GM18502 (cell line): Measurements from ENCODE around the gene NECAP2.
A peak's percentile ranks its signal among the peaks of the same experiment; 100 is the strongest.
"Not testable (repeated sequence)": the region's sequence is repeated elsewhere in the genome, so short reads cannot be mapped to it uniquely, and the experiment has no call there.

Source experiments
- ATAC-seq: cut with Tn5 transposase; IDR thresholded peaks from one replicate; pipeline ENCODE4 v1.9.1; 2021; ENCODE audit warnings: mild to moderate bottlenecking; ENCODE audit not compliant: unreplicated experiment, poor library complexity

The NECAP2 gene

DNA sequence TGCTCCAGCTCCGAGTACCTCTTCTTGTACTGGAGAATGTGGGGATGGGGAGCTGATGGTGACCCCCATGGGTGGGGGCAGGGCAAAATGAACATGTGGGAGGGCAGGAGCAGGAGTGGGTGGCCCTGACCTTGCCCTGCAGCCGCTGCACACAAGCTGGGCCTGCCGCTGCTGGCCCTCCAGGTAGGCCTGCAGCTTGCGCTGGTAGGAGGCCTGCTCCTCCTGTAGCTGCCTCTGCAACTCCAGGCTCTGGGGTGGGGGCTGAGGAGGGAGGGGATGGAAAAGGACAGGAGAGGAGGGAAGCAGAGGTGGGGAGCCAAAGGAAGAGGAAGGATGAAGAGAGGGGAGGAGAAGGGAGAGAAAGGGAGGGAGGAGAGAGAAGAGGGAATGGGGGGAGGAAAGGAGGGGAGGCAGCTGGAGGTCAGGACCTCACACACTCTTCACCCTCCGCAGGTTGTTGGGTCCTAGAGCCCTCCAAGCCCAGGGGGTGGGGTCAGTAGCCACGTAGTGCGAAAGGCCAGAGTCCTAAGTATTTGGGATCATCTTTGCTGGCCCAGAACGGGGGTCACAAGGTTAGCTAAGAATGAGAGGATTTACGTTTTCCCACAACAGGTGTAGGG is 50.6 kb downstream of the NECAP2 start:
- no peak for ATAC-seq

GRCh38 chr1:16492937-16493336 is 52.4 kb downstream of the NECAP2 start:
- ATAC-seq = not testable (repeated sequence)

DNA sequence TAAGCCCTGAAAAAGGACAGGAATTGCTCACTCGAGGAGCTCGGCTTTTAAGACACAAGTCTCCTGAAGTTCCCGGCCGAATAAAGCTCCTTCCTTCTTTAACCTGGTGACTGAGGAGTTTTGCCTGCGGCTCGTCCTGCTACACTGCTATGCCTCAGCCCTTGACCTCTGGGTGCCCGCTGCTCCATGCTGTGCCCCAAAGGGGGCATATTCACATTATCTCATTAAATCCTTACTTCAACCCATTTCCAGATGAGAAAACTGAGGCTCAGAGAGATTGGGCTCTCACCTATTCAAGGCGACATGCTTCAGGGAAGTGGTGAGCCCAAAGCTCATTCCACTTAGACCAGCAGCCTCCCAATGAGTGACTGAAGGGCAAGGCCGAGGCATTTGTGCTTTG is 53.2 kb downstream of the NECAP2 start:
- ATAC-seq = not testable (repeated sequence)

- ATAC-seq = not testable (repeated sequence)
These were observed 57.0 kb downstream of the NECAP2 start for GRCh38 chr1:16497474-16497904.

DNA sequence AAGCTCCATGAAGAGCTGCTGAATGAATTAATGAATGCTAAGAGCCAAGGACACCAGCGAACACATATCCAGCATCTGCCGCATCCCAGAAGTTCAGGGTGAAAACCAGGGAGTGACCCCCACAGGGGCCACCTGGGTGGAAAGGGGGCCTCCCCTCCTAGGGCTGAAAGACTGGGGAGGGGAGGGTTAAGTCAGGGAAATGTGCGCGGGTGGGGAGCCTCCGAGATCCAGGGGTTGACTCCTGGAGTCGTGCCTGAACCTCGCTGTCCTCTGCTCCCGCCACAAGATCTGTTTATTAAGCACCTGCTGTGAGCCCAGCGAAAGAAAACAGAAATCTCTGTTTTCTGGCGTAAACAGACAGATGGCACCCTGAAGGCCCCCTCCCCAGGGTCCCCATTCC is 57.5 kb downstream of the NECAP2 start:
- not testable (repeated sequence) for ATAC-seq

DNA sequence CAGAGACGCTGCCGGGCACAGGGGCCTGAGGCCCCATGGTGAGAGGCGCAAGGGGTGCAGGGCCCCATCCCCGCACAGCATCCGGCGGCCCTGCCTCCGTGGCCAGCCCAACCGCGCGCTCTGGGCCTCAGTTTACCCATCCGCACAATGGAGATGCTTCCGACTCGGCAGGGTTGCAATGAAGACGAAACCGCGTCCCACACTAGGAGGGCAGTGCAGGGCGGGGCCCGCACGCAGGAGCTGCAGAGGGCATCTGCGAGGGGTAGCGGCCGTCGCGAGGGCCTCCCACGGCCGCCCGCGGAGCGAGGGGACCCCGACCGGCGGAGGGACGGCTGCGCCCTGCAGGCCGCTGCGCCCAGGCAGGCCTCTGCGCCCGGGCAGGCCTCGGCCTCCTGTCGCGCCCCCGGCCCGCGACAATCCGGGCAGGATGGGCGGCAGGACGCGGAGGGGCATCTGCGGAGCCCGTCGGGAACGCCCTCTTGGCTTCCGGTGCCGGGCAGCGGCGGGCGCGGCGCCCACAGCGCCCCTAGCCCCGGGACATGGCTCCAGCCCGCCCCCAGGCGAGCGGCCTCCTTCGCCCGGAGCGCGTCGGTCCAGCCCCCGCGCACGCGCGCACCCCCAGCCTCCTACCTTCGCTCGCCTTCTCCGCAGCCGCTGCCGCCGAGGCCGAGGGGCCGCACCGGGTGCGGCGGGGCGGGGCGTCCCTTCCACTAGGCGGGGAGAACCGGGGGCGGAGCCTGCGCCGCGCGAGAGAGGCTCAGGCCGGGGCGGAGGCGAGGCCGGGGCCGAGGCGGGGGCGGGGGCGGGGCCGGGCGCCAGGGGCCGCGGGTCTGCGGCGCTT is 58.3 kb downstream of the NECAP2 start:
- ATAC-seq = peak; percentile 86

DNA sequence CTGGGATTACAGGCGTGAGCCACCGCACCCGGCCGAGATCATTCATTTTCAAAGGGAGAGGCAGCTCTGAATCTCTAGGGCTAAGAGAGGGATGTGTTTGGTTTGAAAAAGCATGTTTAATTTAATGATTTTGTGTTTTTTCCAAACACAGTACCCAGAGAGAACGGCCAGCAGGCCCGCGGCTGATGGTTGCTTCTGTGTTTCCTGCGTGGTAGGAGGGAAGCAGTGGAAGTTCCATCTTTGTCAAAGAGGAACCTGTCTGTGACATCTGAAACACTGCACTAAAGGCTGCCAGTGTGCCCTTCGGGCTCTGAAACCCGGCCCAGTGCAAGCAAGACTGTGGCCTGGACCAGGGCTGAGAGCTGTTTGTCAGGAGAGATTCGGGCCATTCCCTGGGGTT is 59.9 kb downstream of the NECAP2 start:
- ATAC-seq = not testable (repeated sequence)

DNA sequence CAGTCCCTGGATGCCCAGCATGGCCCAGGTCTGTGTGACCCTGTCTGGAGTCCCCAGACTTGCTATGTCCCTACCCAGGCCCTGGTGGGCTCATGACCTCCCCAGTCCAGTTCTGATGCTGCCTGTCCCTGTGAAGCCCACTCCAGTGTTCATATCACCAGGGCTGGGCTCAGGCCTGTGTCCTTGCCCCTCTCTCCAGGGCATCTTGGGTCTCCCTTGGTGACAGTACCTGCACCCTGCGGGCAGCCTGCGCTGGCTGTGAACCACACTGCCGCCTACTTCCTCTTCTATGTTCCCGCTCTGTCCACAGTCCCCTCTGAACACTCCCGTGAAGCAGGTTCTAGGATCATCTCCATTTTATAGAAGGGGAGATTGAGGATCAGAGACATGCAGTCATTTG is 60.5 kb downstream of the NECAP2 start:
- not testable (repeated sequence) for ATAC-seq

- ATAC-seq = not testable (repeated sequence)
These were observed 60.9 kb downstream of the NECAP2 start for GRCh38 chr1:16501446-16501845.

GRCh38 chr1:16503494-16503893 is 63.0 kb downstream of the NECAP2 start:
- no peak for ATAC-seq

DNA sequence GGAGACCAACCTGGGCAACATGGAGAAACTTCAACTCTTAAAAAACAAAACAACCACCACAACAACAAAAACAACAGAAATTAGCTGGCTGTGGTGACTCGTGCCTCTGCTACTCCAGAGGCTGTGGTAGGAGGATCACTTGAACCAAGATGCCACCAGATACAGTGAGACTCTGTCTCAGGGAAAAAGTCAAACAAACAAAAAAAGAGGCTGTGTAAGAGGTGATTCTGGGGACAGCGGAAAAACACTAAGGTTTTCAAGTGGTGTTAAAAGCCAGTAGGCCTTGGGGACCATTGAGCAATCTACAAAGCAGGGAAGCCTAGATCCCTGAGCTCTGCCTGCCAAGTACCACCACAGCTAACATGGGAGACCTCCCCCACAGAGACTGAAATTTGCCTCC is 65.3 kb downstream of the NECAP2 start:
- not testable (repeated sequence) for ATAC-seq

GRCh38 chr1:16506364-16507136 is 66.0 kb downstream of the NECAP2 start:
- not testable (repeated sequence) for ATAC-seq

DNA sequence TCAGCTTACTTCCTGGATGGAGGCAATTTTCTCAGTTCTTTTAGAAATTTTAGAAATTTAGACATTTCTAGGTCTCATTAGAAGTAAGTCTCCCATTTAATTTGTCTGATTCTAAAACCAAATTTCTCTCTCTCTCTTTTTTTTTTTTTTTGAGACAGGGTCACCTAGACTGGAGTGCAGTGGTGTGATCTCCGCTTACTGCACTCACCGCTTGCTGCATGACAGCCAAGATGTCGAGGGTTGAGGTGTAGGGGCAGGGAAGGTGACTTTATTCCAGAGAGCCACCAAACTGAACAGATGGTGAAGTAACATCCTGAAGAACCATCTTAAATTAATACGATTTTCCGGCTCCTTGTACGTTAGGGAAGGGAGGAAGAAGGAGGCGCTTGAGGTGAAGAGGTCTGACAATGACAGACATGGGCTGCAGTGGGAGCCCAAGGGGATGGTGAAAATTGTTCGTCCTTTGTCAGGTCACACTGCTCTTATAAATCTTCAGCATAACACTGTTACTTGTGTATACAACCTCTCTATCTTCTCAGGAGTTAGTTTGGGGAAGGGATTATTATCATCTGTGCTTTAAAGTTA is 68.4 kb downstream of the NECAP2 start:
- not testable (repeated sequence) for ATAC-seq
